Colonic mucosa (tissue), 4 donors: ENCODE measurements around the gene CFD. TPM values are rescaled to one million over a fixed set of nuclear protein-coding genes. Genes with fewer than 3 reads are reported as not detected.

Source experiments
- DNase-seq: peaks from one replicate; pipeline ENCODE4 v3.0.0-alpha.2; 2020
- H3K27ac ChIP-seq: fragments of 200-600 bp; one replicate; pipeline ENCODE4 v1.8.0; 2021
- H3K27me3 ChIP-seq: fragments of 200-600 bp; one replicate; pipeline ENCODE4 v1.8.0; 2021
- H3K36me3 ChIP-seq: fragments of 200-600 bp; one replicate; pipeline ENCODE4 v1.8.0; 2021
- H3K4me1 ChIP-seq: fragments of 200-600 bp; one replicate; pipeline ENCODE4 v1.8.0; 2021; ENCODE audit warnings: mild to moderate bottlenecking
- H3K4me3 ChIP-seq: fragments of 200-600 bp; one replicate; pipeline ENCODE4 v1.8.0; 2021
- H3K9ac ChIP-seq, 2 donors: one replicate each; pipeline ENCODE4 v1.7.0; 2013; ENCODE audit warnings: control low read depth in 2 of 2, low read depth in 2 of 2, low read length in 2 of 2
- H3K9me3 ChIP-seq: fragments of 200-600 bp; one replicate; pipeline ENCODE4 v1.8.0; 2021
- intact Hi-C: fragments of 100-400 bp; cut with DNase I; formaldehyde crosslinking; loops from one replicate; pipeline ENCODE4 v1.14.1; 2022
- total RNA-seq, 2 donors: library from RNA; stranded (reverse); fragmentation: NEBNext Ultra II Directional in 1 of 2; extraction: Animal tissue kit (Norgen Biotek cat#: 25700) in 1 of 2; gene quantifications; one replicate each; pipeline ENCODE4 v1.2.1, GENCODE V29; 2021
- TF ChIP-seq, protein P1 (sequence below): fragments of 200-600 bp; IDR thresholded peaks from one replicate; pipeline ENCODE4 v1.8.0; 2022; ENCODE audit warnings: antibody characterized with exemption, mild to moderate bottlenecking
- donor health status: healthy.
- donor health status: DM: no; HTN: no; CAD: no.
- donor health status: DM: no; HTN: no; CAD: no.

Gene CFD
- total RNA-seq, 2 donors from 2014 or later: 42.2 to 55.3 TPM

DNA sequence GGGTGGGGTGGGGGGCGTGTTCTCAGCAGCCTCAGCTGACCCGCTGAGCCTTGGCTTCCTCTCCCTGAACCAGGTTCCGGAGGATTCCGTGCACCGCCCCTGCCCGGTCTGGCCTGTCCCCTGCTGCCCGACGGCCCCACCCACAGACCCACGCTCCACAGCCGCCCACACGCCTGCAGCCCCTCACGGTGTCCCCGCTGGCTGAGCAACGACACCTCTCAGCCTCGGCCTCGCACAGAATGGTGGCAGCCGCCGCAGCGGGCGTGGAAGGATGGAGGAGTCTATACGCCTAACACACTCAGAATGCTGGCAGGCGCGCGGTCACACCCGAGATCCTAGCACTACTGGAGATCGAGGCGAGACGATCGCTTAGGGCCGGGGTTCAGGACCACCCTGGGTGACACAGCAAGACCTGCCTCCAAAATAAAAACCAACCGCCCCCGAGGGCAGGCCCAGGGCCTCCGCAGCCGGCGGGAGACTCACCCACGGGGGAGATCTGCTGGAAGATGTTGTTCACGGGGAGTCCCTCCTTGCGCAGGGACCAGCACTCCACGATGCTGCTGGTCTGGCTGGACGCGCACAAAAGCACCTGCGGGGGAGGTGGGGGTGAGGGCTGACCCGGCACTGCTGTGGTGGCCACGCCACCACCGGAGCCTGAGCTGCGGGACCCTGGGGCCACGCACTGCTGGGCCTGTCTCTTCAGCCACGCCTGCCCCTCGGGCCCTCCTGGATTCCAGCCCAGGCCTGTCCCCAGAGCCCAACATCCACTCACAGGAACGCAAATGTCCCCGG is 25.2 kb downstream of the CFD start:
- H3K4me3 ChIP-seq: no peak overlapping the region
- H3K4me1 ChIP-seq: no peaks in the 10 kb centered on the region
- no peaks in the 10 kb centered on the region for H3K27me3 ChIP-seq
- intact Hi-C loops: no loop called here
- DNase-seq: no peak
- H3K27ac ChIP-seq: no peak overlapping the region
- TF ChIP-seq, protein P1, sequence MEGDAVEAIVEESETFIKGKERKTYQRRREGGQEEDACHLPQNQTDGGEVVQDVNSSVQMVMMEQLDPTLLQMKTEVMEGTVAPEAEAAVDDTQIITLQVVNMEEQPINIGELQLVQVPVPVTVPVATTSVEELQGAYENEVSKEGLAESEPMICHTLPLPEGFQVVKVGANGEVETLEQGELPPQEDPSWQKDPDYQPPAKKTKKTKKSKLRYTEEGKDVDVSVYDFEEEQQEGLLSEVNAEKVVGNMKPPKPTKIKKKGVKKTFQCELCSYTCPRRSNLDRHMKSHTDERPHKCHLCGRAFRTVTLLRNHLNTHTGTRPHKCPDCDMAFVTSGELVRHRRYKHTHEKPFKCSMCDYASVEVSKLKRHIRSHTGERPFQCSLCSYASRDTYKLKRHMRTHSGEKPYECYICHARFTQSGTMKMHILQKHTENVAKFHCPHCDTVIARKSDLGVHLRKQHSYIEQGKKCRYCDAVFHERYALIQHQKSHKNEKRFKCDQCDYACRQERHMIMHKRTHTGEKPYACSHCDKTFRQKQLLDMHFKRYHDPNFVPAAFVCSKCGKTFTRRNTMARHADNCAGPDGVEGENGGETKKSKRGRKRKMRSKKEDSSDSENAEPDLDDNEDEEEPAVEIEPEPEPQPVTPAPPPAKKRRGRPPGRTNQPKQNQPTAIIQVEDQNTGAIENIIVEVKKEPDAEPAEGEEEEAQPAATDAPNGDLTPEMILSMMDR: no peak
- no peaks in the 10 kb centered on the region for H3K9me3 ChIP-seq
- H3K9ac ChIP-seq: no peak overlapping the region
- peaks cover 7% of the 10 kb centered on the region for H3K36me3 ChIP-seq

DNA sequence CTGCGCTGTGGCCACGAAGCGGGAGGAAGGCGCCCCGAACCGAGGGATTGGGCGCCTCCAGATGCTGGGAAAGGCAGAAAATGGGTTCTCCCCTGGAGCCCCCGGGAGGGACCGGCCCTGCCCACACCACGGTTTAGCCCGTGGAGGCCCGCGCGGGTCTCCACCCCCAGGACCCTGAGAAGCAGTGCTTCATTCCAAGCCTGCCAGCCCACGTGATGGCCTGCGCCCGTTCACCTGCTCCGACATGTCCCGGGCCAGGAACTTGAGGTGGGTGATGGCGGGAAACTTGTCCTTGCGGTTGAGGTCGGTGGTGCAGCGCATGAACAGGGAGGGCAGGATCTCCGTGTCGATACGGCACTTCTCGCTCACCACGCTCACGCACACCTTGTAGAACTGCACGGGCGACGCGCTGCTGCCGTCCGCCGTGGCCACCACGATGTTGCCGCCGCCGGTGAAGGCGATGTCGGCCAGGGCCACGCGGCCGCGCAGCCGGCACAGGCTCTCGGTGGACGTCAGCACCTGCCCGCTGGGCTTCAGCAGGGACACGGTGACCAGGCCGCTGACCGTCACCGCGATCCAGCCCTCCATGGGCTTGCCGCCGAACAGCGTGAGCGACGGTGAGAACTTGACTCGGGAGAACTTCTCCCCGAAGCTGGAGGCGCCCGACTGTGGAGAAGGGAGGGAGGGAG is 26.2 kb downstream of the CFD start:
- Histone ChIP-seq H3K4me1 (no peaks in the 10 kb centered on the region), H3K36me3 (peaks cover 11% of the 10 kb centered on the region), H3K9me3 (no peaks in the 10 kb centered on the region), H3K27me3 (no peaks in the 10 kb centered on the region), H3K9ac (no peak overlapping the region), H3K4me3 (no peak overlapping the region), H3K27ac (no peak overlapping the region)
- intact Hi-C loops: no loop called here
- TF ChIP-seq, protein P1: no peak
- no peak for DNase-seq

DNA sequence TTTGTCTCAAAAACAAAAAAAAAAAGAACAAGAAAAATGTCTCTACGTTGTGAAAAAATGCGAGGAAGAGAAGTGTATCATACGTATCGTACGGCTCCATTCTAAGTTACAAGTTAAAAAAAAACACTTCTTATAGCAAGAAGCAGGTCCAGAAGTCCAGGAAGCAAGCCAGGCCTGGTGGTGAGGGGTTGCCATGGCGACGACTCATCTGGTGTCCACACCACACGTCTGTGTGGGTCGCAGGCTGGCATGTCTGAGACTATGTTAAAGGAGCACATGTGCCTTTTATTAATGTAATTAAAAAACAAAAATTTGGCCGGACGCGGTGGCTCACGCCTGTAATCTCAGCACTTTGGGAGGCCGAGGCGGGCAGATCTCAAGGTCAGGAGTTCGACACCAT is 27.6 kb downstream of the CFD start:
- Histone ChIP-seq H3K36me3 (peaks cover 5% of the 10 kb centered on the region), H3K27me3 (no peaks in the 10 kb centered on the region), H3K4me3 (no peak overlapping the region), H3K4me1 (peaks cover 5% of the 10 kb centered on the region), H3K9me3 (no peaks in the 10 kb centered on the region), H3K27ac (no peak overlapping the region), H3K9ac (no peak overlapping the region)
- DNase-seq: no peak
- TF ChIP-seq, protein P1: no peak
- intact Hi-C loops: no loop called here

GRCh38 chr19:887599-887998 is 28.1 kb downstream of the CFD start:
- no peak for DNase-seq
- Histone ChIP-seq H3K36me3 (peaks cover 4% of the 10 kb centered on the region), H3K27ac (no peak overlapping the region), H3K27me3 (no peaks in the 10 kb centered on the region), H3K9ac (no peak overlapping the region), H3K4me1 (peaks cover 5% of the 10 kb centered on the region), H3K4me3 (no peak overlapping the region), H3K9me3 (no peaks in the 10 kb centered on the region)
- intact Hi-C loops: no loop called here
- TF ChIP-seq, protein P1: no peak

DNA sequence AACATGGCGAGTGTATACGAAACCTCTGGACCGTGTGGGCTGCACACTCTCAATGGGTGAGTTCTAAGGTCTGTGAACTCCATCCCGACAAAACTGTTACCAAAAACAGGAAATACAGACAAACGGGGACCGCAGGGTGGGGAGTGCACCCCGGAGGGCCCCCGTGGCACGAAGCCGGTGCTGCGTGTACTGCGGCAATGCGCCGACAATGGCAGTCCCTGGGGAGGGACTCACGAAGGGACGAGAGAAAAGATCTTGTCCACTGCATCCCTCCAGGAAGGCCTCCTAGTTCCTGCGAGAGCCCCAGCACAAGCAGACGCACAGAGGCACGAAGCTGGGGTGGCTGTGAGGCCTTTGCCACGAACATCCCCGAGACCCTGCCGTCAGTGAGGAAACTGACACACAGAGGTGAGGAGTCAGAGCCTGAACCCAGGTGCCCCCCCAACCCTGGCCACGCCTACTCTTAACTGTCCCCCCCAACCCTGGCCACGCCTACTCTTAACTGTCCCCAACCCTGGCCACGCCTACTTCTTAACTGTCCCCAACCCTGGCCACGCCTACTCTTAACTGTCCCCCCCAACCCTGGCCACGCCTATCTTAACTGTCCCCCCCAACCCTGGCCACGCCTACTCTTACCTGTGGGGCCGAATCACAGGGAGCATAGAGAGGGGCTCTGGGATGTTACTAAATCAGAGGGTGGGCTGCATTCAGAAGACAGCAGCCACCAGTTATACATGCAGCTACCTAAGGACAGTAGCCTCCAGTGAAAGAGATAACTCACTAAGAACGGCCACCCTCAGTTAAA is 29.3 kb downstream of the CFD start:
- Histone ChIP-seq H3K9ac (no peak overlapping the region), H3K4me3 (no peak overlapping the region), H3K9me3 (no peaks in the 10 kb centered on the region), H3K4me1 (peaks cover 5% of the 10 kb centered on the region), H3K27me3 (no peaks in the 10 kb centered on the region), H3K27ac (no peak overlapping the region), H3K36me3 (peaks cover 4% of the 10 kb centered on the region)
- no peak for DNase-seq
- intact Hi-C loops: no loop called here
- TF ChIP-seq, protein P1: no peak
